Measurements from ENCODE around the gene MINAR1. TPM values are rescaled to one million over a fixed set of nuclear protein-coding genes. Genes with fewer than 3 reads are reported as not detected.

MINAR1 gene
- total RNA-seq, 4 donors from 2014 or later, result 0.25 to 0.64 (median 0.33) TPM

DNA sequence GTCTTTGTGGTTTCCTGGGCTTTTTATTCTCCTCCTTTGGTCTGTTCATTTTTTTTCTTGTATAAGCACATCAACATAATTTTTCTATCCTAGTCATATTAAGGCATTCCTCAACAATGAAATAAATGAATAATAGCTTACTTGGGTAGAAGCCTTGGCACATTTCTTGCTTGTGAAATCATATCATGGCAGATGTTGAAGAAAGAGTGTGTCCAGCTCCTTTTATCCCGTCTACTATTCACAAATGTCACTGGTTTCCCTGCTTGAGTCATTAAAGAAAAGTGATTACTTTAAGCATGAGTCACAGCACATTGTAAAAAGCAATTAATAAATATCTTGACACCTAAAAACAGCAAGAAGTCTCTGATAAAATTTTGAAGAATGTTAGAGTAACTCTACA, 42.1 kb downstream of the MINAR1 start:
- intact Hi-C loops (cut with DNase I; ENCODE audit: low total_unique reads), result no loop called here
- no peak overlapping the region for H3K4me3 ChIP-seq (ENCODE audit: low read depth, poor library complexity, severe bottlenecking)
- WGBS, 2 donors, result 36 to 58% methylated on average over 1 of the region's 1 CpG
- TF ChIP-seq, protein P1, sequence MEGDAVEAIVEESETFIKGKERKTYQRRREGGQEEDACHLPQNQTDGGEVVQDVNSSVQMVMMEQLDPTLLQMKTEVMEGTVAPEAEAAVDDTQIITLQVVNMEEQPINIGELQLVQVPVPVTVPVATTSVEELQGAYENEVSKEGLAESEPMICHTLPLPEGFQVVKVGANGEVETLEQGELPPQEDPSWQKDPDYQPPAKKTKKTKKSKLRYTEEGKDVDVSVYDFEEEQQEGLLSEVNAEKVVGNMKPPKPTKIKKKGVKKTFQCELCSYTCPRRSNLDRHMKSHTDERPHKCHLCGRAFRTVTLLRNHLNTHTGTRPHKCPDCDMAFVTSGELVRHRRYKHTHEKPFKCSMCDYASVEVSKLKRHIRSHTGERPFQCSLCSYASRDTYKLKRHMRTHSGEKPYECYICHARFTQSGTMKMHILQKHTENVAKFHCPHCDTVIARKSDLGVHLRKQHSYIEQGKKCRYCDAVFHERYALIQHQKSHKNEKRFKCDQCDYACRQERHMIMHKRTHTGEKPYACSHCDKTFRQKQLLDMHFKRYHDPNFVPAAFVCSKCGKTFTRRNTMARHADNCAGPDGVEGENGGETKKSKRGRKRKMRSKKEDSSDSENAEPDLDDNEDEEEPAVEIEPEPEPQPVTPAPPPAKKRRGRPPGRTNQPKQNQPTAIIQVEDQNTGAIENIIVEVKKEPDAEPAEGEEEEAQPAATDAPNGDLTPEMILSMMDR (IDR thresholded peaks at IDR 0.05), result no peak
- no peak for TF ChIP-seq POLR2A (IDR thresholded peaks at IDR 0.05)
- DNase-seq (ENCODE audit: low spot score in 2 of 2), result no peak

DNA sequence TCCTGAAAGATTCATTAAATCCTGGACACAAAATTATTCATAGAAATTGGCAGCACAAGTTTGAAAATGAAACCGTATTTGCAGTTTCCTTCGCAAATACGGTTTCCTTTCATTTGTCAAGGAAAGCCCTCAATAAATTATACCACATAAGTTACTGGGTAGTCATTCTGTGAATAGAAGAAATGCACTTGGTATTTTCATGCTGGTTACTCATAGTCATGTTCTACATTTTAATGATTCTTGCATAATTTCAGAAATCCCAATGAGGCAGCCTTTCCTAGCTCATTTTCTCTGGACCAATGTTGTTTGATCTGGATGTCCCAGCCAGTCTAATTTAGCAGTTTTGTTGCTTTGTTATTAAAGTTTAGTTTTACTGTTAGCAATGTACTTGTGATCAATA, 43.2 kb downstream of the MINAR1 start:
- 58 to 63% methylated on average over 3 of the region's 3 CpGs for WGBS, 2 donors
- no peak overlapping the region for H3K4me3 ChIP-seq (ENCODE audit: low read depth, poor library complexity, severe bottlenecking)
- no peak for DNase-seq (ENCODE audit: low spot score in 2 of 2)
- TF ChIP-seq, protein P1 (IDR thresholded peaks at IDR 0.05), result no peak
- TF ChIP-seq POLR2A (IDR thresholded peaks at IDR 0.05), result no peak
- intact Hi-C loops (cut with DNase I; ENCODE audit: low total_unique reads), result no loop called here

DNA sequence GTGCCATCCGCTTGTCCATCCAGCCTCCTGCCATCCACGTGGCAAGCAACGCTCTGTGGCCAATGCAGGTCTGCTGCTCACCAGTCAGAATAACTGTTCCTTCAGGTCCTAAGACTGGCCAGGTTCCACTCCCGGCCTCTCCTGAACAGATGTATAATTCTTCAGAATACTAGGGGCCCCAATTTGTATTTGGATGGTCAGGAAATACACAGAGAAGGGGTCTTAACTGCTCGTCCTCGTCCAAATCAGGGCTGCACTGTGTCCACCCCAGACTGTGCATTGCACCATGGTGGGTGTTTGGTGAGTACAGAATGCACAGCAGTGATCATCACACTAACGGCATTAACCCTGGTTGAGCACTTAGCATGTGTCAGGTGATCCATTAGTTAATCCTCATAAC, 46.0 kb downstream of the MINAR1 start:
- WGBS, 2 donors, result 88 to 89% methylated on average over 7 of the region's 7 CpGs
- TF ChIP-seq POLR2A (IDR thresholded peaks at IDR 0.05), result no peak
- TF ChIP-seq, protein P1 (IDR thresholded peaks at IDR 0.05), result no peak
- no peak for DNase-seq (ENCODE audit: low spot score in 2 of 2)
- H3K4me3 ChIP-seq (ENCODE audit: low read depth, poor library complexity, severe bottlenecking), result no peak overlapping the region
- intact Hi-C loops (cut with DNase I; ENCODE audit: low total_unique reads), result no loop called here

DNA sequence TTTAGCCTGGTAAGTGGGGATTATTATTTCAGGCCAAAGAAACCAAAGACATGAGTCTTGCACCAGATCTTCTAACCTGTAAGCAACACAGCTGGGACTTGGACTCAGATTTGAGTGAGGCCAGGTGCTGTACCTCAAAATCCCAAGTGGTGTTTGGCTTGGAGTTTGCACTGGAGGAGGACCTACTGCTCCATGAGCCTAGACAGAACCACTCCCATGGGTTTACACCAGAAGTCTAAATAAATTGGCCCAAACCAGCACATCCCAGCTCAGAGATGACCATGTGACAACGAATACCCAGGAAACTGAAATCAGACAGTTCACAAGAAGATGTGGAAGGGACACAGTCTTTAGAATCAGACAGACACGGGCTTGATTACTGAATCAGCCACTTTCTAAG, 47.5 kb downstream of the MINAR1 start:
- intact Hi-C loops (cut with DNase I; ENCODE audit: low total_unique reads), result no loop called here
- TF ChIP-seq POLR2A (IDR thresholded peaks at IDR 0.05), result no peak
- TF ChIP-seq, protein P1 (IDR thresholded peaks at IDR 0.05), result no peak
- DNase-seq (ENCODE audit: low spot score in 2 of 2), result no peak
- WGBS, 2 donors, result 82 to 83% methylated on average over 2 of the region's 2 CpGs
- H3K4me3 ChIP-seq (ENCODE audit: low read depth, poor library complexity, severe bottlenecking), result no peak overlapping the region

DNA sequence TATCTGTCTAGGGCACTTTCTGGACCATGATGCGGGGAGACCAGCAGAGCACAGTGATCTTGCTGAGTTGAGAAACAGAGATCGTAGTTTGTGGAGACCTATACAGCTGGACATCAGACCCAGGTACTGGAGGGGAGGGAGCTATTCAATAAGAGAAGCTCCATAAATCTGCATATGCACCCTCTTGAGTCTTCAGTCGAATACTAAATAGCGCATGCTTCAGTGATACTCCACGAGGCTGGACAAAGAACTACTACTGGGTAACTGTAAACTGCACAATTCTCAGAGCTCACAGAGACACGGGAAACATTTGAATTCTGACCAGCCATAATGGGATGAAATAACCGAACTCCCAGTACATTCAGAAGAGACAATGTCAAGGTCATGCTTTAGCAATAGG, 49.7 kb downstream of the MINAR1 start:
- TF ChIP-seq, protein P1 (IDR thresholded peaks at IDR 0.05), result no peak
- TF ChIP-seq POLR2A (IDR thresholded peaks at IDR 0.05), result no peak
- 90 to 91% methylated on average over 7 of the region's 7 CpGs for WGBS, 2 donors
- no peak for DNase-seq (ENCODE audit: low spot score in 2 of 2)
- no peak overlapping the region for H3K4me3 ChIP-seq (ENCODE audit: low read depth, poor library complexity, severe bottlenecking)
- intact Hi-C loops (cut with DNase I; ENCODE audit: low total_unique reads), result no loop called here

Other genes with a start within 250 kb of the MINAR1 start
- gene ANKRD34C, start 149.6 kb upstream of the MINAR1 start, total RNA-seq, result not detected
- 100 to 1,000 TPM; 109 to 171 (median 151) TPM for gene TMED3, start 121.2 kb upstream of the MINAR1 start, total RNA-seq

Measured in lower leg skin (tissue), 4 donors.